DOHH2 (cell line): ENCODE data around the gene HEG1.

Experiments used
- H3F3A ChIP-seq: fragments of 200-600 bp; sonication (generic), shearing (Covaris generic); 2 replicates; pipeline ENCODE4 v1.6.0; 2016; ENCODE audit warnings: antibody characterized with exemption, mild to moderate bottlenecking; ENCODE audit not compliant: control insufficient read depth, insufficient read depth
- H3K27ac ChIP-seq: fragments of 200-600 bp; sonication (generic); 2 replicates; pipeline ENCODE4 v1.5.1; 2014; ENCODE audit warnings: low read depth, mild to moderate bottlenecking, low read length, moderate library complexity
- H3K27me3 ChIP-seq: fragments of 200-600 bp; sonication (generic); 2 replicates; pipeline ENCODE4 v1.6.1; 2014; ENCODE audit warnings: mild to moderate bottlenecking, low read length, mixed read lengths; ENCODE audit not compliant: control insufficient read depth
- H3K36me3 ChIP-seq: fragments of 200-600 bp; sonication (generic); 2 replicates; pipeline ENCODE4 v1.6.1; 2014; ENCODE audit warnings: mild to moderate bottlenecking, low read length, moderate library complexity, mixed read lengths; ENCODE audit not compliant: control insufficient read depth
- H3K4me1 ChIP-seq: fragments of 200-600 bp; sonication (generic); 2 replicates; pipeline ENCODE4 v1.6.1; 2014; ENCODE audit warnings: mild to moderate bottlenecking, low read length, mixed read lengths; ENCODE audit not compliant: control insufficient read depth
- H3K4me2 ChIP-seq: fragments of 200-600 bp; sonication (generic); 2 replicates; pipeline ENCODE4 v1.6.0; 2014; ENCODE audit warnings: mild to moderate bottlenecking, low read length, moderate library complexity
- H3K4me3 ChIP-seq: fragments of 200-600 bp; sonication (generic); 2 replicates; pipeline ENCODE4 v1.5.1; 2014; ENCODE audit warnings: mild to moderate bottlenecking, low read length, mixed read lengths
- H3K79me2 ChIP-seq: fragments of 200-600 bp; sonication (generic); 2 replicates; pipeline ENCODE4 v1.6.1; 2014; ENCODE audit warnings: mild to moderate bottlenecking, low read length, mixed read lengths; ENCODE audit not compliant: control insufficient read depth
- H3K9me2 ChIP-seq: fragments of 200-600 bp; sonication (generic); replicated peaks from 2 replicates; pipeline ENCODE4 v1.6.1; 2014; ENCODE audit warnings: mild to moderate bottlenecking, low read length, mixed read lengths; ENCODE audit not compliant: control insufficient read depth
- H3K9me3 ChIP-seq: fragments of 200-600 bp; sonication (generic); 2 replicates; pipeline ENCODE4 v1.6.1; 2014; ENCODE audit warnings: antibody characterized with exemption, low read length, mixed read lengths; ENCODE audit not compliant: control insufficient read depth, insufficient read depth
- H4K20me1 ChIP-seq: fragments of 200-600 bp; sonication (generic); 2 replicates; pipeline ENCODE4 v1.6.0; 2014; ENCODE audit warnings: low read depth, mild to moderate bottlenecking, antibody characterized with exemption, low read length, moderate library complexity; ENCODE audit not compliant: control insufficient read depth, insufficient read depth
- EZH2phosphoT487 ChIP-seq: fragments of 200-600 bp; sonication (generic); IDR thresholded peaks from 2 replicates; pipeline ENCODE4 v1.6.1; 2017; ENCODE audit warnings: borderline replicate concordance, mild to moderate bottlenecking, antibody characterized with exemption, low read length, moderate library complexity, mixed read lengths
- TF ChIP-seq, protein P1 (sequence below): fragments of 200-600 bp; sonication (generic); IDR thresholded peaks from one replicate; pipeline ENCODE4 v1.5.1; 2014; ENCODE audit warnings: antibody characterized with exemption, mild to moderate bottlenecking, low read depth, low read length; ENCODE audit not compliant: poor library complexity, severe bottlenecking

Gene HEG1

GRCh38 chr3:125000661-125001060 lies 55.1 kb downstream of the HEG1 start:
- no peaks in the 10 kb centered on the region for H3K36me3 ChIP-seq
- H3K79me2 ChIP-seq: no peaks in the 10 kb centered on the region
- H3K9me3 ChIP-seq: no peaks in the 10 kb centered on the region
- no peaks in the 10 kb centered on the region for H3F3A ChIP-seq
- H4K20me1 ChIP-seq: no peaks in the 10 kb centered on the region
- H3K4me3 ChIP-seq: no peak overlapping the region
- H3K4me2 ChIP-seq: no peak overlapping the region
- H3K27ac ChIP-seq: no peak overlapping the region
- H3K4me1 ChIP-seq: no peaks in the 10 kb centered on the region
- TF ChIP-seq, protein P1, sequence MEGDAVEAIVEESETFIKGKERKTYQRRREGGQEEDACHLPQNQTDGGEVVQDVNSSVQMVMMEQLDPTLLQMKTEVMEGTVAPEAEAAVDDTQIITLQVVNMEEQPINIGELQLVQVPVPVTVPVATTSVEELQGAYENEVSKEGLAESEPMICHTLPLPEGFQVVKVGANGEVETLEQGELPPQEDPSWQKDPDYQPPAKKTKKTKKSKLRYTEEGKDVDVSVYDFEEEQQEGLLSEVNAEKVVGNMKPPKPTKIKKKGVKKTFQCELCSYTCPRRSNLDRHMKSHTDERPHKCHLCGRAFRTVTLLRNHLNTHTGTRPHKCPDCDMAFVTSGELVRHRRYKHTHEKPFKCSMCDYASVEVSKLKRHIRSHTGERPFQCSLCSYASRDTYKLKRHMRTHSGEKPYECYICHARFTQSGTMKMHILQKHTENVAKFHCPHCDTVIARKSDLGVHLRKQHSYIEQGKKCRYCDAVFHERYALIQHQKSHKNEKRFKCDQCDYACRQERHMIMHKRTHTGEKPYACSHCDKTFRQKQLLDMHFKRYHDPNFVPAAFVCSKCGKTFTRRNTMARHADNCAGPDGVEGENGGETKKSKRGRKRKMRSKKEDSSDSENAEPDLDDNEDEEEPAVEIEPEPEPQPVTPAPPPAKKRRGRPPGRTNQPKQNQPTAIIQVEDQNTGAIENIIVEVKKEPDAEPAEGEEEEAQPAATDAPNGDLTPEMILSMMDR: no peak
- TF ChIP-seq EZH2phosphoT487: no peak
- no peaks in the 10 kb centered on the region for H3K27me3 ChIP-seq
- no peaks in the 10 kb centered on the region for H3K9me2 ChIP-seq

- H3K27ac ChIP-seq: no peak overlapping the region
- H3K4me2 ChIP-seq: no peak overlapping the region
- H3K9me2 ChIP-seq: no peaks in the 10 kb centered on the region
- no peaks in the 10 kb centered on the region for H3K4me1 ChIP-seq
- TF ChIP-seq EZH2phosphoT487: no peak
- TF ChIP-seq, protein P1: no peak
- no peaks in the 10 kb centered on the region for H3K36me3 ChIP-seq
- no peaks in the 10 kb centered on the region for H3K27me3 ChIP-seq
- H4K20me1 ChIP-seq: no peaks in the 10 kb centered on the region
- no peaks in the 10 kb centered on the region for H3K79me2 ChIP-seq
- no peaks in the 10 kb centered on the region for H3F3A ChIP-seq
- H3K9me3 ChIP-seq: no peaks in the 10 kb centered on the region
- no peak overlapping the region for H3K4me3 ChIP-seq
Measured at GRCh38 chr3:124999897-125000435, 55.8 kb downstream of the HEG1 start.

DNA sequence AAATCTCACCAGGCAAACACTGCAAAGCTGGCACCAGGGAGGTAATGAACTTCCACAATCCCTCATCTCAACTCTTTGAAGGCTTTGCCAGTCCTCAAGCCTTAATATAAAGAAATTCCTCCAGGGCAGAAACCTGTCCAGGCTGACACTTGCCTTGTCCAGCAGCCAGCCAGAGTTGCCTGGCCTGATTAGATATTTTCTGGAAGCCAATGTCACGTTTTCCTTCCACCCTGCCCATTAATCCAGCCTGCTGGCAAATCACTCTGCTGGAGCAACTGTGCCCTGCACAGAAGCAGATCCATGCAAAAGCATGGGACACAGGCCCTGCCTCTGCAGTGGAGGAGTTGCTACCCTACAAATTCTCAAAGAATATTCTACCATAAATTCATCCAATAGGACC lies 56.5 kb downstream of the HEG1 start:
- no peak overlapping the region for H3K4me2 ChIP-seq
- H3K27me3 ChIP-seq: no peaks in the 10 kb centered on the region
- H3K36me3 ChIP-seq: no peaks in the 10 kb centered on the region
- H3K9me3 ChIP-seq: no peaks in the 10 kb centered on the region
- no peaks in the 10 kb centered on the region for H3F3A ChIP-seq
- no peaks in the 10 kb centered on the region for H4K20me1 ChIP-seq
- no peaks in the 10 kb centered on the region for H3K9me2 ChIP-seq
- H3K4me3 ChIP-seq: no peak overlapping the region
- H3K79me2 ChIP-seq: no peaks in the 10 kb centered on the region
- no peak overlapping the region for H3K27ac ChIP-seq
- H3K4me1 ChIP-seq: no peaks in the 10 kb centered on the region
- no peak for TF ChIP-seq EZH2phosphoT487
- TF ChIP-seq, protein P1: no peak

- H3K36me3 ChIP-seq: no peaks in the 10 kb centered on the region
- no peaks in the 10 kb centered on the region for H4K20me1 ChIP-seq
- no peak overlapping the region for H3K27ac ChIP-seq
- TF ChIP-seq, protein P1: no peak
- TF ChIP-seq EZH2phosphoT487: no peak
- H3K79me2 ChIP-seq: no peaks in the 10 kb centered on the region
- H3F3A ChIP-seq: no peaks in the 10 kb centered on the region
- no peak overlapping the region for H3K4me2 ChIP-seq
- H3K4me1 ChIP-seq: no peaks in the 10 kb centered on the region
- H3K9me2 ChIP-seq: no peaks in the 10 kb centered on the region
- H3K9me3 ChIP-seq: no peaks in the 10 kb centered on the region
- H3K4me3 ChIP-seq: no peak overlapping the region
- no peaks in the 10 kb centered on the region for H3K27me3 ChIP-seq
Measured at GRCh38 chr3:124998247-124998630, 57.6 kb downstream of the HEG1 start.
